SK-N-SH (cell line): ENCODE data around the gene PRX.
"Not testable (repeated sequence)": the region's sequence is repeated elsewhere in the genome, so short reads cannot be mapped to it uniquely, and the experiment has no call there.

ENCODE experiments used
- FOXJ3 ChIP-seq: sonication (generic); formaldehyde crosslinking; IDR thresholded peaks from 2 replicates; pipeline ENCODE4 v1.5.1; 2020; ENCODE audit warnings: mild to moderate bottlenecking, missing genetic modification reagents
- FOXM1 ChIP-seq: IDR thresholded peaks from 2 replicates; pipeline ENCODE4 v1.4.0; 2012; ENCODE audit warnings: low read depth, mild to moderate bottlenecking
- GABPA ChIP-seq: IDR thresholded peaks from 2 replicates; pipeline ENCODE4 v1.4.0; 2012; ENCODE audit warnings: low read depth, mild to moderate bottlenecking
- GATA2 ChIP-seq: sonication (generic); formaldehyde crosslinking; IDR thresholded peaks from 2 replicates; pipeline ENCODE4 v1.5.0; 2020; ENCODE audit warnings: mild to moderate bottlenecking, missing genetic modification reagents
- POLR2AphosphoS5 ChIP-seq: IDR thresholded peaks from 2 replicates; pipeline ENCODE4 v1.6.1; 2012; ENCODE audit warnings: low read depth, low read length
- RAD21 ChIP-seq: IDR thresholded peaks from 2 replicates; pipeline ENCODE4 v1.6.1; 2012; ENCODE audit warnings: mild to moderate bottlenecking, low read length
- RFX5 ChIP-seq: IDR thresholded peaks from 2 replicates; pipeline ENCODE4 v1.6.1; 2012; ENCODE audit warnings: mild to moderate bottlenecking, improper control_type of control experiment, low read length
- RXRA ChIP-seq: IDR thresholded peaks from 2 replicates; pipeline ENCODE4 v1.4.0; 2012; ENCODE audit warnings: low read depth, mild to moderate bottlenecking, borderline replicate concordance
- SIN3A ChIP-seq: IDR thresholded peaks from 2 replicates; pipeline ENCODE4 v1.6.1; 2012; ENCODE audit warnings: low read depth, mild to moderate bottlenecking, low read length, moderate library complexity, borderline replicate concordance
- SMC3 ChIP-seq: IDR thresholded peaks from 2 replicates; pipeline ENCODE4 v1.6.1; 2012; ENCODE audit warnings: low read depth, low read length, improper control_type of control experiment
- TEAD4 ChIP-seq: IDR thresholded peaks from 2 replicates; pipeline ENCODE4 v1.4.0; 2012; ENCODE audit warnings: mild to moderate bottlenecking, borderline replicate concordance; ENCODE audit not compliant: insufficient read depth
- TF ChIP-seq, protein P1 (sequence below): fragments of 200-600 bp; sonication (generic); IDR thresholded peaks from 2 replicates; pipeline ENCODE4 v1.6.1; 2017; ENCODE audit warnings: antibody characterized with exemption, mild to moderate bottlenecking, moderate library complexity
- TF ChIP-seq, protein P2 (sequence below): IDR thresholded peaks from 2 replicates; pipeline ENCODE4 v1.6.1; 2012; ENCODE audit warnings: mild to moderate bottlenecking, low read depth, low read length, moderate library complexity

DNA sequence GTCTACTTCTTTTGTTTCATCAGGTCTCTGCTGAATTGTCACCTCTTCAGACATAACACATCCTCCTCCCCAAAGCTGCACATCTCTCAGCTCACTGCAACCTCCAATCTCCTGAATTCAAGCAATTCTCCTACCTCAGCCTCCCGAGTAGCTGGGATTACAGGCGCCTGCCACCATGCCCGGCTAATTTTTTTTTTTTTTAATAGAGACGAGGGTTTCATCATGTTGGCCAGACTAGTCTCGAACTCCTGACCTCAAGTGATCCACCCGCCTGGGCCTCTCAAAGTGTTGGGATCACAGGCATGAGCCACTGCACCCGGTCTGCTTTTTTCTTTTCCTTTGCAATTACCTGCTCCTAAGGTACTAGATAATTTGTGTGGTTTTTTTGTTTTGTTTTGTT lies 19.6 kb upstream of the PRX start:
- TF ChIP-seq, protein P1, sequence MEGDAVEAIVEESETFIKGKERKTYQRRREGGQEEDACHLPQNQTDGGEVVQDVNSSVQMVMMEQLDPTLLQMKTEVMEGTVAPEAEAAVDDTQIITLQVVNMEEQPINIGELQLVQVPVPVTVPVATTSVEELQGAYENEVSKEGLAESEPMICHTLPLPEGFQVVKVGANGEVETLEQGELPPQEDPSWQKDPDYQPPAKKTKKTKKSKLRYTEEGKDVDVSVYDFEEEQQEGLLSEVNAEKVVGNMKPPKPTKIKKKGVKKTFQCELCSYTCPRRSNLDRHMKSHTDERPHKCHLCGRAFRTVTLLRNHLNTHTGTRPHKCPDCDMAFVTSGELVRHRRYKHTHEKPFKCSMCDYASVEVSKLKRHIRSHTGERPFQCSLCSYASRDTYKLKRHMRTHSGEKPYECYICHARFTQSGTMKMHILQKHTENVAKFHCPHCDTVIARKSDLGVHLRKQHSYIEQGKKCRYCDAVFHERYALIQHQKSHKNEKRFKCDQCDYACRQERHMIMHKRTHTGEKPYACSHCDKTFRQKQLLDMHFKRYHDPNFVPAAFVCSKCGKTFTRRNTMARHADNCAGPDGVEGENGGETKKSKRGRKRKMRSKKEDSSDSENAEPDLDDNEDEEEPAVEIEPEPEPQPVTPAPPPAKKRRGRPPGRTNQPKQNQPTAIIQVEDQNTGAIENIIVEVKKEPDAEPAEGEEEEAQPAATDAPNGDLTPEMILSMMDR, result not testable (repeated sequence)
- TF ChIP-seq SIN3A; RFX5; TEAD4; POLR2AphosphoS5; FOXJ3 (CRISPR knock-in tag); SMC3; GATA2 (CRISPR knock-in tag); GABPA; RXRA; FOXM1; RAD21: not testable (repeated sequence)
- TF ChIP-seq, protein P2, sequence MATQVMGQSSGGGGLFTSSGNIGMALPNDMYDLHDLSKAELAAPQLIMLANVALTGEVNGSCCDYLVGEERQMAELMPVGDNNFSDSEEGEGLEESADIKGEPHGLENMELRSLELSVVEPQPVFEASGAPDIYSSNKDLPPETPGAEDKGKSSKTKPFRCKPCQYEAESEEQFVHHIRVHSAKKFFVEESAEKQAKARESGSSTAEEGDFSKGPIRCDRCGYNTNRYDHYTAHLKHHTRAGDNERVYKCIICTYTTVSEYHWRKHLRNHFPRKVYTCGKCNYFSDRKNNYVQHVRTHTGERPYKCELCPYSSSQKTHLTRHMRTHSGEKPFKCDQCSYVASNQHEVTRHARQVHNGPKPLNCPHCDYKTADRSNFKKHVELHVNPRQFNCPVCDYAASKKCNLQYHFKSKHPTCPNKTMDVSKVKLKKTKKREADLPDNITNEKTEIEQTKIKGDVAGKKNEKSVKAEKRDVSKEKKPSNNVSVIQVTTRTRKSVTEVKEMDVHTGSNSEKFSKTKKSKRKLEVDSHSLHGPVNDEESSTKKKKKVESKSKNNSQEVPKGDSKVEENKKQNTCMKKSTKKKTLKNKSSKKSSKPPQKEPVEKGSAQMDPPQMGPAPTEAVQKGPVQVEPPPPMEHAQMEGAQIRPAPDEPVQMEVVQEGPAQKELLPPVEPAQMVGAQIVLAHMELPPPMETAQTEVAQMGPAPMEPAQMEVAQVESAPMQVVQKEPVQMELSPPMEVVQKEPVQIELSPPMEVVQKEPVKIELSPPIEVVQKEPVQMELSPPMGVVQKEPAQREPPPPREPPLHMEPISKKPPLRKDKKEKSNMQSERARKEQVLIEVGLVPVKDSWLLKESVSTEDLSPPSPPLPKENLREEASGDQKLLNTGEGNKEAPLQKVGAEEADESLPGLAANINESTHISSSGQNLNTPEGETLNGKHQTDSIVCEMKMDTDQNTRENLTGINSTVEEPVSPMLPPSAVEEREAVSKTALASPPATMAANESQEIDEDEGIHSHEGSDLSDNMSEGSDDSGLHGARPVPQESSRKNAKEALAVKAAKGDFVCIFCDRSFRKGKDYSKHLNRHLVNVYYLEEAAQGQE, result not testable (repeated sequence)
